Ovary (tissue), 9 donors: ENCODE data around the gene BMX. TPM values are rescaled to one million over a fixed set of nuclear protein-coding genes. Genes with fewer than 3 reads are reported as not detected.

Experiments
- DNase-seq, 5 donors: peaks; one replicate each; pipeline ENCODE4 v3.0.0-alpha.2; 2019 to 2020
- H3K27ac ChIP-seq, 2 donors: fragments of 200-600 bp; one replicate each; pipeline versions ENCODE4 v1.5.1 to v1.8.0; 2019 to 2022
- H3K27me3 ChIP-seq: fragments of 200-600 bp; one replicate; pipeline ENCODE4 v1.8.0; 2022
- H3K36me3 ChIP-seq: fragments of 200-600 bp; sonication (generic); one replicate; pipeline ENCODE4 v1.5.1; 2019
- H3K4me1 ChIP-seq: one replicate; pipeline ENCODE4 v1.8.1; 2013; ENCODE audit warnings: mild to moderate bottlenecking, moderate library complexity; ENCODE audit not compliant: insufficient read depth
- H3K4me3 ChIP-seq: fragments of 200-600 bp; sonication (generic); one replicate; pipeline ENCODE4 v1.5.1; 2017
- H3K9me3 ChIP-seq, 2 donors: fragments of 200-600 bp in 1 of 2; sonication (generic) in 1 of 2; one replicate each; pipeline versions ENCODE4 v1.5.1 to v1.8.1; 2013 to 2019; ENCODE audit warnings: mild to moderate bottlenecking in 1 of 2, moderate library complexity in 1 of 2
- CTCF ChIP-seq, 3 donors: fragments of 450-650 bp in 2 of 3; fragments of 200-600 bp in 1 of 3; IDR thresholded peaks; one replicate each; pipeline versions ENCODE4 v1.5.1 to v1.8.0; 2016 to 2022; ENCODE audit warnings: antibody characterized with exemption in 3 of 3, mild to moderate bottlenecking in 1 of 3
- EP300 ChIP-seq: sonication (generic); formaldehyde crosslinking; IDR thresholded peaks from one replicate; pipeline ENCODE4 v1.6.1; 2017; ENCODE audit warnings: antibody characterized with exemption
- POLR2A ChIP-seq: fragments of 450-650 bp; IDR thresholded peaks from one replicate; pipeline ENCODE4 v1.6.1; 2017; ENCODE audit warnings: antibody characterized with exemption, mild to moderate bottlenecking, moderate library complexity
- WGBS, 3 donors: extraction: QIAGEN DNeasy Blood & Tissue Kit in 1 of 3; methylation state at CpG; one replicate each; pipeline versions ENCODE4 v1.1.5 to v1.1.7; 2013 to 2017; 5-methylcytosine and 5-hydroxymethylcytosine counted together
- intact Hi-C, 4 donors: fragments of 100-400 bp; cut with DNase I; formaldehyde crosslinking; loops; one replicate each; pipeline versions ENCODE4 v1.11.0 to v1.15.1; 2022 to 2023
- polyA plus RNA-seq, 2 donors: library from polyadenylated mRNA; stranded (reverse); fragments of 200-250 nt in 1 of 2; fragments of 350-450 nt in 1 of 2; fragmentation: Illumina TruSeq in 1 of 2; extraction: RNeasy Lipid Tissue Mini Kit (QIAGEN cat#74804) in 1 of 2; gene quantifications; one replicate each; pipeline ENCODE4 v1.2.3, GENCODE V29; 2013 to 2014
- total RNA-seq, 7 donors: library from RNA; depleted of rRNA in 2 of 7; stranded (reverse); fragments of >200 nt in 2 of 7; fragmentation: NEBNext Ultra II Directional in 3 of 7; extraction: Animal tissue kit (Norgen Biotek cat#: 25700) in 3 of 7; gene quantifications; one replicate each; pipeline versions ENCODE4 v1.1.0 to v1.2.4, GENCODE V29; 2016 to 2023
- donor health status: DM: no; HTN: no; CAD: no; lungs with moderate emphysema.
- donor health status: DM: no; HTN: no; CAD: no.
- donor health status: Bipolar disorder and iron deficiency.
- donor health status: DM: yes; HTN: yes; CAD: no.
- donor health status: DM: no; HTN: no; CAD: no.
- donor health status: DM: yes; HTN: yes; CAD: no.

Gene BMX
- total and polyA plus RNA-seq, 9 donors: 0.50 to 3.9 (median 1.3) TPM

- intact Hi-C loops: loop anchor here in 1 of 4 donors (10.0 kb wide), 1 partner anchor 436 kb away; no protein-coding TSS in a partner anchor
- Histone ChIP-seq H3K4me3 (no peak within 1 kb of the TSS), H3K4me1 (no peaks in the 10 kb centered on the region), H3K27ac (no peak within 1 kb of the TSS), H3K36me3 (no peaks in the 10 kb centered on the region), H3K27me3 (no peaks in the 10 kb centered on the region), H3K9me3 (no peaks in the 10 kb centered on the region)
- 51 to 53% (median 52%) methylated on average over 4 of the region's 4 CpGs for WGBS, 3 donors
- no peak for TF ChIP-seq POLR2A
- TF ChIP-seq CTCF (IDR thresholded peaks at IDR 0.05): no peak
- TF ChIP-seq EP300: no peak
- DNase-seq: no peak
Observed at GRCh38 chrX:15600745-15601144, 100.1 kb downstream of the BMX start, which contains the start of gene ACE2. Gene ACE2 (minus strand): TSS chrX:15600960. CDS start chrX:15600911, 49 bp downstream.

DNA sequence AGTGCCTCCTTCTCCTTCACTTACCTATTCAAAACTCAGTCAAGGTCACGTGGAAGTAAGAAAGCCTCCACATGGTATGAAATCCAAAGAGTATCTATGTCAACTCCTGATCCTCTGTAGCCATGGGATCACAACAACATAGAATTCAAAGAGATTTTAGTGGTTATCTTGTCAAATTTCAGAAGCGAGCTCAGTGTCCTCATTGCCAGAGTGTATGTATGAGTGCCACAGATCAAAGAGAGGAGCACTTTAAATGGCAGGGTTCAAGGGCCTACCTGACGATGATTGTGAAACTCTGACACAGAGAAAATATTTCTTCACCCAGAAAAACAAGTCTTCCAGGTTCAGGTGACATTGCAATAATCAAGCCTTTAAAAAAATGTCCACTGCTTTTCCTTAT, 101.3 kb downstream of the BMX start:
- intact Hi-C loops: loop anchor here in 1 of 4 donors (10.0 kb wide), 1 partner anchor 437 kb away; no protein-coding TSS in a partner anchor
- Histone ChIP-seq H3K9me3 (no peaks in the 10 kb centered on the region), H3K4me3 (no peak overlapping the region), H3K36me3 (no peaks in the 10 kb centered on the region), H3K4me1 (no peaks in the 10 kb centered on the region), H3K27ac (no peak overlapping the region), H3K27me3 (no peaks in the 10 kb centered on the region)
- WGBS, 3 donors: 66 to 71% (median 68%) methylated on average over 3 of the region's 3 CpGs
- TF ChIP-seq EP300 (no peak), CTCF (IDR thresholded peaks at IDR 0.05) (no peak), POLR2A (no peak)
- DNase-seq: no peak

GRCh38 chrX:15602761-15603160, 102.2 kb downstream of the BMX start:
- WGBS, 3 donors: 58 to 64% (median 64%) methylated on average over 5 of the region's 5 CpGs
- TF ChIP-seq POLR2A: no peak
- H3K4me3 ChIP-seq: no peak overlapping the region
- H3K9me3 ChIP-seq: no peaks in the 10 kb centered on the region
- no peaks in the 10 kb centered on the region for H3K4me1 ChIP-seq
- no peak for DNase-seq
- no peak overlapping the region for H3K27ac ChIP-seq
- no peaks in the 10 kb centered on the region for H3K36me3 ChIP-seq
- intact Hi-C loops: loop anchor here in 1 of 4 donors (10.0 kb wide), 1 partner anchor 438 kb away; no protein-coding TSS in a partner anchor
- H3K27me3 ChIP-seq: no peaks in the 10 kb centered on the region

DNA sequence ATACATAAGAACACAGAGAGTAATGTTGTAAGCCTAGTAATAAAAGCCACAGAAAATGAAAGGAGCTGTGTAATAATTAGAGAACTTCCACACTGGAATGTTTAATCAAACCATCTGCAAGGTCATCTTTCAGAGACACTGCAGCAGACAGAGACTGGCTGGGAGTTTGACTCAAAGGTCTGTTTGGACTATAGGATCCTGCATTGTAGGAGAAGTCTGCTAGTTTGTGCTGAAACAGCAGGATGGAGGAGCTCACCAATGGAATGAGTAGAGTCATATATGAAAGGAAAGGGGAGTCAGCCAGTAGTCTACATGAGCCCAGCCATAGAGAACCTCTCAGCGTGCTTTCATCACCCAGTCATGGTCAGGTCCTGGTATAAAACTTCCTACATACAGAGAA, 104.6 kb downstream of the BMX start:
- Histone ChIP-seq H3K4me1 (no peaks in the 10 kb centered on the region), H3K36me3 (no peaks in the 10 kb centered on the region), H3K27me3 (no peaks in the 10 kb centered on the region), H3K9me3 (no peaks in the 10 kb centered on the region), H3K27ac (no peak overlapping the region), H3K4me3 (no peak overlapping the region)
- WGBS, 3 donors: 52 to 68% (median 55%) methylated on average over 1 of the region's 1 CpG
- no peak for DNase-seq
- TF ChIP-seq POLR2A (no peak), EP300 (no peak), CTCF (IDR thresholded peaks at IDR 0.05) (no peak)
- intact Hi-C loops: loop anchor here in 1 of 4 donors (10.0 kb wide), 1 partner anchor 440 kb away; no protein-coding TSS in a partner anchor

Other genes starting within 250 kb of the BMX start
- gene ASB9, start 230.7 kb upstream of the BMX start, total RNA-seq: 1 to 10 TPM in 2 of 7 donors, under 1 TPM in 5; 0.20 to 2.1 (median 0.97) TPM
- gene ASB9, start 230.7 kb upstream of the BMX start, polyA plus RNA-seq: 1 to 10 TPM; 1.2 to 2.1 TPM
- gene ASB11, start 185.2 kb upstream of the BMX start, total RNA-seq: not detected
- gene ASB11, start 185.2 kb upstream of the BMX start, polyA plus RNA-seq: under 1 TPM; 0.06 to 0.08 TPM
- gene PIGA, start 165.3 kb upstream of the BMX start, total RNA-seq: 10 to 100 TPM in 5 of 7 donors, 1 to 10 TPM in 2; 9.1 to 29.1 (median 10.5) TPM
- 1 to 10 TPM; 5.8 to 6.4 TPM for gene PIGA, start 165.3 kb upstream of the BMX start, polyA plus RNA-seq
- gene VEGFD, start 116.4 kb upstream of the BMX start, total RNA-seq: 1 to 10 TPM in 4 of 7 donors, under 1 TPM in 3; 0.57 to 5.5 (median 1.2) TPM
- gene VEGFD, start 116.4 kb upstream of the BMX start, polyA plus RNA-seq: 1 to 10 TPM; 2.5 to 5.4 TPM
- gene PIR, start 7.5 kb upstream of the BMX start, total RNA-seq: 10 to 100 TPM in 6 of 7 donors, 1 to 10 TPM in 1; 8.2 to 23.7 (median 12.5) TPM
- 10 to 100 TPM; 17.9 to 23.7 TPM for gene PIR, start 7.5 kb upstream of the BMX start, polyA plus RNA-seq
- gene ACE2, start 100.2 kb downstream of the BMX start, total RNA-seq: 1 to 10 TPM in 5 of 7 donors, under 1 TPM in 2; 0.37 to 7.2 (median 2.3) TPM
- 10 to 100 TPM in 1 of 2 donors, 1 to 10 TPM in 1; 1.8 to 20.8 TPM for gene ACE2, start 100.2 kb downstream of the BMX start, polyA plus RNA-seq
- 1 to 10 TPM in 5 of 7 donors, under 1 TPM in 2; 0.23 to 1.9 (median 1.2) TPM for gene CLTRN, start 164.0 kb downstream of the BMX start, total RNA-seq
- 1 to 10 TPM; 1.7 to 2.9 TPM for gene CLTRN, start 164.0 kb downstream of the BMX start, polyA plus RNA-seq
- gene CA5B, start 237.5 kb downstream of the BMX start, total RNA-seq: 10 to 100 TPM; 11.8 to 39.5 (median 26.9) TPM
- 10 to 100 TPM in 1 of 2 donors, 1 to 10 TPM in 1; 6.5 to 24.1 TPM for gene CA5B, start 237.5 kb downstream of the BMX start, polyA plus RNA-seq